Right lobe of liver (tissue), 4 donors: ENCODE results near the gene KRTAP16-1.

Source experiments
- CTCF ChIP-seq, 4 donors: fragments of 200-600 bp in 3 of 4; fragments of 450-650 bp in 1 of 4; IDR thresholded peaks; one replicate each; pipeline versions ENCODE4 v1.5.1 to v1.8.0; 2016 to 2022; ENCODE audit warnings: antibody characterized with exemption in 4 of 4, mild to moderate bottlenecking in 2 of 4
- POLR2A ChIP-seq: fragments of 450-650 bp; IDR thresholded peaks from one replicate; pipeline ENCODE4 v1.6.1; 2017; ENCODE audit warnings: antibody characterized with exemption, mild to moderate bottlenecking
- donor health status: DM: no; HTN: no; CAD: no.
- donor health status: DM: no; HTN: no; CAD: no.
- donor health status: DM: no; HTN: yes; CAD: no.

DNA sequence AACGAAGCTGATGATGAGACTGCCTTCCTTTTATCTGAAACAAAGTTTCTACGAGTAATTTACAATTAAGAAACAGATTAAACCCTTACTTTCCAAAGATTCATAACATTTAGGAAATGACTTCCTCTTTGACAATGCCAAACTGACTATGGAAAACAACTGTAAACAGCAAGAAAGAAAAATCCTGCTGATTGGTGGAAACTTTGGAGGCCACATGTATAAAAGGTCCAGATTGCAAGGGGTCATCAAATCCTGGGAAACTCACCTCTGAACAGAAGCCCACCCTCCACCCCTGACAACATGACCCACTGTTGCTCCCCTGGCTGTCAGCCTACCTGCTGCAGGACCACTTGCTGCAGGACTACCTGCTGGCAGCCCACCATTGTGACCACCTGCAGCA is 44.0 kb downstream of the KRTAP16-1 start, which contains the start of gene KRTAP9-6:
- TF ChIP-seq CTCF (IDR thresholded peaks at IDR 0.05) (no peak), POLR2A (no peak)
